Vagina (tissue), 2 donors: ENCODE measurements around the gene VWA1. TPM values are rescaled to one million over a fixed set of nuclear protein-coding genes. Genes with fewer than 3 reads are reported as not detected.
"Not testable (repeated sequence)": the region's sequence is repeated elsewhere in the genome, so short reads cannot be mapped to it uniquely, and the experiment has no call there.

Source experiments
- DNase-seq, 2 donors: peaks; one replicate each; pipeline ENCODE4 v3.0.0-alpha.2; 2017; ENCODE audit errors: extremely low spot score in 2 of 2
- H3K27ac ChIP-seq: fragments of 200-600 bp; sonication (generic); one replicate; pipeline ENCODE4 v1.5.1; 2019
- H3K27me3 ChIP-seq: fragments of 200-600 bp; sonication (generic); one replicate; pipeline ENCODE4 v1.5.1; 2019
- H3K36me3 ChIP-seq, 2 donors: fragments of 200-600 bp; sonication (generic); one replicate each; pipeline ENCODE4 v1.5.1; 2017 to 2019
- H3K4me1 ChIP-seq: fragments of 200-600 bp; sonication (generic); one replicate; pipeline ENCODE4 v1.5.1; 2019
- H3K4me3 ChIP-seq, 2 donors: fragments of 200-600 bp; sonication (generic); 1 replicate in 1 of 2; 2 replicates in 1 of 2; pipeline ENCODE4 v1.5.1; 2016 to 2019
- H3K9me3 ChIP-seq: fragments of 200-600 bp; sonication (generic); one replicate; pipeline ENCODE4 v1.5.1; 2019
- CTCF ChIP-seq, 3 experiments: fragments of 450-650 bp in 2 of 3; fragments of 200-600 bp in 1 of 3; sonication (generic) in 1 of 3; IDR thresholded peaks; one replicate each; pipeline ENCODE4 v1.5.1; 2017 to 2019; ENCODE audit warnings: antibody characterized with exemption in 3 of 3, mild to moderate bottlenecking in 2 of 3, moderate library complexity in 2 of 3
- POLR2A ChIP-seq, 2 donors: fragments of 450-650 bp; IDR thresholded peaks; one replicate each; pipeline ENCODE4 v1.6.1; 2017; ENCODE audit warnings: antibody characterized with exemption in 2 of 2, mild to moderate bottlenecking in 2 of 2, moderate library complexity in 2 of 2
- POLR2AphosphoS5 ChIP-seq, 2 donors: sonication (generic); formaldehyde crosslinking; IDR thresholded peaks; one replicate each; pipeline ENCODE4 v1.9.0; 2017; ENCODE audit warnings: antibody characterized with exemption in 2 of 2, mild to moderate bottlenecking in 2 of 2, low read depth in 1 of 2; ENCODE audit not compliant: insufficient read depth in 1 of 2
- intact Hi-C: fragments of 100-400 bp; cut with DNase I; formaldehyde crosslinking; loops from one replicate; pipeline ENCODE4 v1.15.1; 2023
- total RNA-seq: library from RNA; depleted of rRNA; stranded (reverse); fragments of >200 nt; gene quantifications from one replicate; pipeline ENCODE4 v1.2.3, GENCODE V29; 2016

The VWA1 gene
- total RNA-seq, 1 donor from 2014 or later = 35.8 TPM

GRCh38 chr1:1477206-1477605 lies 41.7 kb downstream of the VWA1 start:
- DNase-seq = no peak
- intact Hi-C loops = no loop called here

GRCh38 chr1:1479547-1480487 lies 44.3 kb downstream of the VWA1 start:
- Histone ChIP-seq H3K9me3 (no peaks in the 10 kb centered on the region), H3K27me3 (no peaks in the 10 kb centered on the region), H3K27ac (no peak overlapping the region), H3K36me3 (peaks cover 7 to 45% of the 10 kb centered on the region in 2 donors), H3K4me1 (no peaks in the 10 kb centered on the region), H3K4me3 (no peak overlapping the region)
- intact Hi-C loops = no loop called here
- no peak for DNase-seq
- TF ChIP-seq POLR2AphosphoS5 (IDR thresholded peaks at IDR 0.05; ENCODE audit: insufficient read depth in 1 of 2, low read depth in 1 of 2) = no peak
- no peak for TF ChIP-seq CTCF (IDR thresholded peaks at IDR 0.05)
- TF ChIP-seq POLR2A (IDR thresholded peaks at IDR 0.05) = no peak

More at GRCh38 chr1:1477206-1477605, 41.7 kb downstream of the VWA1 start:
- Histone ChIP-seq H3K4me3 (no peak overlapping the region), H3K27me3 (no peaks in the 10 kb centered on the region), H3K9me3 (no peaks in the 10 kb centered on the region), H3K4me1 (peaks cover 23% of the 10 kb centered on the region), H3K27ac (no peak overlapping the region), H3K36me3 (peaks cover 7 to 25% of the 10 kb centered on the region in 2 donors)
- TF ChIP-seq POLR2A (IDR thresholded peaks at IDR 0.05) (no peak), POLR2AphosphoS5 (IDR thresholded peaks at IDR 0.05; ENCODE audit: insufficient read depth in 1 of 2, low read depth in 1 of 2) (no peak)

GRCh38 chr1:1480488-1480867 lies 45.0 kb downstream of the VWA1 start:
- DNase-seq, H3K9me3 ChIP-seq, H3K27ac ChIP-seq, intact Hi-C loops, H3K27me3 ChIP-seq, H3K4me1 ChIP-seq, H3K4me3 ChIP-seq: not testable (repeated sequence)
- peaks cover 7 to 47% of the 10 kb centered on the region in 2 donors for H3K36me3 ChIP-seq

- H3K4me1 ChIP-seq, DNase-seq, H3K9me3 ChIP-seq, H3K27me3 ChIP-seq, H3K27ac ChIP-seq, H3K4me3 ChIP-seq, intact Hi-C loops: not testable (repeated sequence)
- H3K36me3 ChIP-seq = peaks cover 7 to 56% of the 10 kb centered on the region in 2 donors
Measured at GRCh38 chr1:1481811-1482210, 46.3 kb downstream of the VWA1 start.

GRCh38 chr1:1482856-1483255 lies 47.4 kb downstream of the VWA1 start:
- TF ChIP-seq POLR2A (IDR thresholded peaks at IDR 0.05) (no peak), CTCF (IDR thresholded peaks at IDR 0.05) (no peak), POLR2AphosphoS5 (IDR thresholded peaks at IDR 0.05; ENCODE audit: insufficient read depth in 1 of 2, low read depth in 1 of 2) (no peak)
- peaks cover 5 to 55% of the 10 kb centered on the region in 2 donors for H3K36me3 ChIP-seq

GRCh38 chr1:1483714-1484113 lies 48.2 kb downstream of the VWA1 start:
- Histone ChIP-seq H3K27ac (no peak overlapping the region), H3K4me3 (no peak overlapping the region), H3K4me1 (no peaks in the 10 kb centered on the region), H3K36me3 (peaks cover 0 to 54% of the 10 kb centered on the region in 2 donors), H3K9me3 (no peaks in the 10 kb centered on the region), H3K27me3 (no peaks in the 10 kb centered on the region)
- no peak for DNase-seq
- TF ChIP-seq POLR2A (IDR thresholded peaks at IDR 0.05) = no peak
- no peak for TF ChIP-seq POLR2AphosphoS5 (IDR thresholded peaks at IDR 0.05; ENCODE audit: insufficient read depth in 1 of 2, low read depth in 1 of 2)
- intact Hi-C loops = no loop called here

More at GRCh38 chr1:1482856-1483255, 47.4 kb downstream of the VWA1 start:
- DNase-seq = no peak
- Histone ChIP-seq H3K4me3 (no peak overlapping the region), H3K4me1 (no peaks in the 10 kb centered on the region), H3K27me3 (no peaks in the 10 kb centered on the region), H3K27ac (no peak overlapping the region), H3K9me3 (no peaks in the 10 kb centered on the region)
- intact Hi-C loops = no loop called here

GRCh38 chr1:1484976-1485750 lies 49.7 kb downstream of the VWA1 start:
- intact Hi-C loops, DNase-seq, H3K4me3 ChIP-seq, H3K27me3 ChIP-seq, H3K27ac ChIP-seq, H3K9me3 ChIP-seq, H3K4me1 ChIP-seq: not testable (repeated sequence)
- H3K36me3 ChIP-seq = peaks cover 0 to 59% of the 10 kb centered on the region in 2 donors

- H3K9me3 ChIP-seq, H3K27ac ChIP-seq, intact Hi-C loops, H3K4me1 ChIP-seq, DNase-seq, H3K27me3 ChIP-seq, H3K4me3 ChIP-seq: not testable (repeated sequence)
- peaks cover 0 to 63% of the 10 kb centered on the region in 2 donors for H3K36me3 ChIP-seq
Measured at GRCh38 chr1:1485755-1486317, 50.3 kb downstream of the VWA1 start.
